Keratinocyte (primary cell): Measurements from ENCODE around the gene CFAP92. TPM values are rescaled to one million over a fixed set of nuclear protein-coding genes. Genes with fewer than 3 reads are reported as not detected.

Experiments
- DNase-seq: peaks from one replicate; pipeline ENCODE4 v3.0.0-alpha.2; 2011; ENCODE audit warnings: low read depth, missing footprints, low spot score
- FAIRE-seq: peaks from 2 replicates; lab custom pipeline; 2011; peaks lifted over from hg19 to GRCh38; lab: Jason Lieb, UNC
- H2AFZ ChIP-seq: 2 replicates; pipeline ENCODE4 v1.6.0; 2012; ENCODE audit warnings: low read length, control low read depth, inconsistent platforms; ENCODE audit not compliant: control insufficient read depth
- H3K27ac ChIP-seq: 2 replicates; pipeline ENCODE4 v1.5.1; 2011; ENCODE audit warnings: low read length; ENCODE audit not compliant: control insufficient read depth, insufficient read depth
- H3K27me3 ChIP-seq: 3 replicates; pipeline ENCODE4 v1.6.0; 2011; ENCODE audit warnings: low read length; ENCODE audit not compliant: control insufficient read depth, insufficient read depth; ENCODE audit errors: extremely low read depth
- H3K36me3 ChIP-seq, 2 experiments: 2 replicates in 1 of 2; 3 replicates in 1 of 2; pipeline ENCODE4 v1.5.1; 2011; ENCODE audit warnings: low read length in 2 of 2, mild to moderate bottlenecking in 1 of 2; ENCODE audit not compliant: control insufficient read depth in 2 of 2, insufficient read depth in 2 of 2; ENCODE audit errors: extremely low read depth in 1 of 2
- H3K4me1 ChIP-seq: 3 replicates; pipeline ENCODE4 v1.5.1; 2011; ENCODE audit warnings: low read length; ENCODE audit not compliant: control insufficient read depth, insufficient read depth; ENCODE audit errors: extremely low read depth
- H3K4me2 ChIP-seq: 3 replicates; pipeline ENCODE4 v1.6.0; 2011; ENCODE audit warnings: low read depth, low read length; ENCODE audit not compliant: control insufficient read depth, insufficient read depth; ENCODE audit errors: extremely low read depth
- H3K4me3 ChIP-seq, 3 experiments: fragments of 200-600 bp in 1 of 3; sonication (generic) in 1 of 3; 2 replicates in 2 of 3; 3 replicates in 1 of 3; pipeline ENCODE4 v1.5.1; 2011 to 2016; ENCODE audit warnings: low read length in 3 of 3, mild to moderate bottlenecking in 3 of 3, control low read depth in 2 of 3, inconsistent platforms in 1 of 3, low read depth in 1 of 3, mixed read lengths in 1 of 3, mixed run types in 1 of 3, moderate library complexity in 1 of 3; ENCODE audit not compliant: control insufficient read depth in 2 of 3, insufficient read depth in 2 of 3; ENCODE audit errors: extremely low read depth in 1 of 3
- H3K79me2 ChIP-seq: 2 replicates; pipeline ENCODE4 v1.6.0; 2012; ENCODE audit warnings: low read length; ENCODE audit not compliant: control insufficient read depth, insufficient read depth
- H3K9ac ChIP-seq: 3 replicates; pipeline ENCODE4 v1.6.0; 2011; ENCODE audit warnings: low read length; ENCODE audit not compliant: control insufficient read depth, insufficient read depth; ENCODE audit errors: extremely low read depth
- H3K9me1 ChIP-seq: 3 replicates; pipeline ENCODE4 v1.6.0; 2011; ENCODE audit warnings: low read length; ENCODE audit not compliant: control insufficient read depth, insufficient read depth; ENCODE audit errors: extremely low read depth
- H3K9me3 ChIP-seq: 2 replicates; pipeline ENCODE4 v1.5.1; 2012; ENCODE audit warnings: low read depth, low read length; ENCODE audit not compliant: control insufficient read depth
- H4K20me1 ChIP-seq: 3 replicates; pipeline ENCODE4 v1.6.0; 2011; ENCODE audit warnings: low read length; ENCODE audit not compliant: control insufficient read depth, insufficient read depth; ENCODE audit errors: extremely low read depth
- EZH2 ChIP-seq: IDR thresholded peaks from one replicate; pipeline ENCODE4 v1.6.1; 2012; ENCODE audit warnings: inconsistent platforms, mild to moderate bottlenecking, low read length, moderate library complexity
- dilution Hi-C: fragments of 300-500 bp; cut with MboI; formaldehyde crosslinking; loops from one replicate; pipeline ENCODE4 v1.7.0; 2020; ENCODE audit warnings: low sequenced_read_pairs; ENCODE audit not compliant: extremely low pct_ligation_motif_present
- polyA plus RNA-seq, 5 experiments: library from polyadenylated mRNA; depleted of rRNA in 3 of 5; stranded (reverse) in 3 of 5; stranded (forward) in 1 of 5; unstranded in 1 of 5; fragments of >200 nt; gene quantifications; 1 replicate in 1 of 5; 2 replicates in 3 of 5; 3 replicates in 1 of 5; pipeline versions ENCODE4 v1.2.1 to v1.2.3, GENCODE V29; 2011 to 2012; ENCODE audit warnings: missing spikeins in 2 of 5, low read depth in 1 of 5, low replicate concordance in 1 of 5
- TF ChIP-seq, protein P1 (sequence below), 3 experiments: IDR thresholded peaks in 1 of 3; conservative IDR thresholded peaks in 1 of 3; optimal IDR thresholded peaks in 1 of 3; 2 replicates in 2 of 3; 3 replicates in 1 of 3; pipeline versions ENCODE3 to v1.5.1; 2011; ENCODE audit warnings: low read length in 3 of 3, mild to moderate bottlenecking in 3 of 3, moderate library complexity in 2 of 3, control low read depth in 1 of 3, inconsistent platforms in 1 of 3; ENCODE audit not compliant: insufficient read depth in 2 of 3; ENCODE audit errors: extremely low read depth in 1 of 3

Gene CFAP92
- polyA plus RNA-seq, 1 donor (not counting 4 experiments of a cell fraction or from before 2014, with no cell fraction given): 0.26 TPM

GRCh38 chr3:129026728-129027543, 33.1 kb upstream of the CFAP92 start:
- H3K27me3 ChIP-seq: peaks cover 6% of the 10 kb centered on the region
- H3K4me3 ChIP-seq: peak overlapping the region; percentile 34 to 57 (median 57)
- FAIRE-seq (no peak), DNase-seq (peak; percentile 35)
- H2AFZ ChIP-seq: peak overlapping the region; percentile 71
- peak overlapping the region; percentile 23 for H3K9ac ChIP-seq
- no peaks in the 10 kb centered on the region for H3K36me3 ChIP-seq
- no peaks in the 10 kb centered on the region for H3K9me3 ChIP-seq
- no peaks in the 10 kb centered on the region for H4K20me1 ChIP-seq
- H3K4me1 ChIP-seq: peaks cover 2% of the 10 kb centered on the region
- no peak for TF ChIP-seq EZH2
- TF ChIP-seq, protein P1, sequence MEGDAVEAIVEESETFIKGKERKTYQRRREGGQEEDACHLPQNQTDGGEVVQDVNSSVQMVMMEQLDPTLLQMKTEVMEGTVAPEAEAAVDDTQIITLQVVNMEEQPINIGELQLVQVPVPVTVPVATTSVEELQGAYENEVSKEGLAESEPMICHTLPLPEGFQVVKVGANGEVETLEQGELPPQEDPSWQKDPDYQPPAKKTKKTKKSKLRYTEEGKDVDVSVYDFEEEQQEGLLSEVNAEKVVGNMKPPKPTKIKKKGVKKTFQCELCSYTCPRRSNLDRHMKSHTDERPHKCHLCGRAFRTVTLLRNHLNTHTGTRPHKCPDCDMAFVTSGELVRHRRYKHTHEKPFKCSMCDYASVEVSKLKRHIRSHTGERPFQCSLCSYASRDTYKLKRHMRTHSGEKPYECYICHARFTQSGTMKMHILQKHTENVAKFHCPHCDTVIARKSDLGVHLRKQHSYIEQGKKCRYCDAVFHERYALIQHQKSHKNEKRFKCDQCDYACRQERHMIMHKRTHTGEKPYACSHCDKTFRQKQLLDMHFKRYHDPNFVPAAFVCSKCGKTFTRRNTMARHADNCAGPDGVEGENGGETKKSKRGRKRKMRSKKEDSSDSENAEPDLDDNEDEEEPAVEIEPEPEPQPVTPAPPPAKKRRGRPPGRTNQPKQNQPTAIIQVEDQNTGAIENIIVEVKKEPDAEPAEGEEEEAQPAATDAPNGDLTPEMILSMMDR (optimal IDR thresholded peaks at IDR 0.05 in 1 of 3, IDR thresholded peaks at IDR 0.05 in 1 of 3, conservative IDR thresholded peaks at IDR 0.05 in 1 of 3; ENCODE audit: extremely low read depth in 1 of 3, insufficient read depth in 2 of 3, low read length in 3 of 3): peak in 2 of 3 experiments; percentile 59 to 68
- dilution Hi-C loops: no loop called here
- no peaks in the 10 kb centered on the region for H3K79me2 ChIP-seq
- H3K9me1 ChIP-seq: no peaks in the 10 kb centered on the region
- peak overlapping the region; percentile 60 for H3K4me2 ChIP-seq
- H3K27ac ChIP-seq: no peak overlapping the region

DNA sequence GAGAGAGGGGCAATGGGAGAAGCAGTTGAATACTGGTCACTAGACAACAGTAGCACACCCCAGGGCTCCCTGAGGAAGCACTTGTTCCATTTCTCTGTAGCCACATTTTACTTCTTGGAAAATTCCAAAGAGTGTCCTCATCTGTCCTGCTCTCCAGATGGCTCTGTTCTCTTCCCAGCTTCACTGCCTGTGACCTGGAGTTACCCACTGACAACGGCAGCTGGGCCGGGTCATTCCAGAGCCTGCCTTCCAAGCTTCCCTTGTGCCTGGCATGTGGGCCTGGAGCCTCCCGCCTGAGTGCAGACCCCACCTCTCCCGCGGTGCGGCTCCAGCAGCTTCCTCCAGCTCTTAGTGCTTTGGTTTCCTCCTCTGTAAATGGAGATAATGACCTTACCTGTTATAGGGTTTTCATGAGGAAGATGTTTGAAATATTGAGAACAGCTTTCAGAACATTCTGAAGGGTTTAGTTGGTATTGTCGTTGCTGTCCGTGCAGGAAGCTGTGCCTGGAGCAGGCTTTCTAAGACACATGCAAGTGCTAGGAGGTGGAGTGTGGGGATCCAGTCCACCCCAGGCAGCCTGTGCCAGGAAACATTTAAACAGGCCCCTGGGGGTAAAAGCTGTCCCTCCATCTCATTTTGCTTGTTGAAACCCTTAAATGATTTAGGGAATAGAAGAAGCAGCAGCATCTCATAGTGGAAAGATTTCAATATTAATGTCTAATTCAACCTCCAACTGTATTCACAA, 32.0 kb upstream of the CFAP92 start:
- dilution Hi-C loops: no loop called here
- Histone ChIP-seq H3K4me1 (peaks cover 2% of the 10 kb centered on the region), H3K9me3 (no peaks in the 10 kb centered on the region), H3K4me2 (no peak overlapping the region), H4K20me1 (no peaks in the 10 kb centered on the region), H3K9ac (no peak overlapping the region), H3K79me2 (no peaks in the 10 kb centered on the region), H3K36me3 (no peaks in the 10 kb centered on the region), H3K27me3 (peaks cover 6% of the 10 kb centered on the region), H2AFZ (no peak overlapping the region), H3K4me3 (no peak overlapping the region), H3K9me1 (no peaks in the 10 kb centered on the region), H3K27ac (no peak overlapping the region)
- FAIRE-seq (no peak), DNase-seq (no peak)
- TF ChIP-seq, protein P1 (optimal IDR thresholded peaks at IDR 0.05 in 1 of 3, IDR thresholded peaks at IDR 0.05 in 1 of 3, conservative IDR thresholded peaks at IDR 0.05 in 1 of 3; ENCODE audit: extremely low read depth in 1 of 3, insufficient read depth in 2 of 3, low read length in 3 of 3): no peak
- no peak for TF ChIP-seq EZH2
